ENCODE results near the gene SVOPL.
"Not testable (repeated sequence)": the region's sequence is repeated elsewhere in the genome, so short reads cannot be mapped to it uniquely, and the experiment has no call there.

SVOPL gene

DNA sequence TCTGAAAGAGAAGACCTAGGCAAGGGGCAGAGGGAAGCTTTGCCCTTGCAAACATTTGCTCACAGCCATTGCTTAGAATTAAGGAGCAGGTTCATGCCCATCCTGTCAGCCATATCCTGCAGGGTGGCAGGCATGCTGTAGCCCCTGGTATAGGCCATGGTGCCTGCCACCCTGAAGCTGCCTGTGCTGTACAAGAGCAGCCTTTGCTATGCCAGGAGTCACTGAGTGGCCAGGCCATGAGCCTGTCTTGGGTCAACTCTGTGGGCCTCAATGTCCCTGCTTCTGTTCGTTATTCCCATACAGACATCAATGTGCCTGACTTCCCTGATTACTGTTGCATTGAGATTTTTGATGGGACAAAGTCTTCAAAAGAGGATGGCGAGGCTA is 368 bp upstream of the SVOPL start:
- DNase-seq (ENCODE audit: low read depth in 1 of 2, low spot score in 1 of 2) = no peak

DNA sequence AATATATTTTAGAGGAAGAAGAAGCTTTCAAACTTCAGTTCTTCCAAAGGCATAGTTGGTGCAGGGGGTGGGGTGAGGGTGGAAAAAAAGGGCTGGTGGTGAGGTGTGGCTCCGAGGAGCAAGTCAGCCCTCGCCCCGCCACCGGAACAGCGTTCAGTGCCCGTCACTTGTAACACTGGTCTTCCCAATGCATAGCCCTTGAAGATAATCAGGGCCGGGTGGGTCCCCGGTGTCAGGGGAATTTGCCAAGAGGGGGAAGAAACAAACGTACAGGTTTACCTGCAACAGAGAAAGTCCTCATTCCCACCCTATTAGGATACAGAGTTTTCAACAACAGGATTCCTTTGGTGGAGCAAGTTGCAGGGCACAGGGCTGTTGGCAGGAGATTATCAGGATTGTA is 1.5 kb downstream of the SVOPL start:
- DNase-seq (ENCODE audit: low read depth in 1 of 2, low spot score in 1 of 2) = no peak

DNA sequence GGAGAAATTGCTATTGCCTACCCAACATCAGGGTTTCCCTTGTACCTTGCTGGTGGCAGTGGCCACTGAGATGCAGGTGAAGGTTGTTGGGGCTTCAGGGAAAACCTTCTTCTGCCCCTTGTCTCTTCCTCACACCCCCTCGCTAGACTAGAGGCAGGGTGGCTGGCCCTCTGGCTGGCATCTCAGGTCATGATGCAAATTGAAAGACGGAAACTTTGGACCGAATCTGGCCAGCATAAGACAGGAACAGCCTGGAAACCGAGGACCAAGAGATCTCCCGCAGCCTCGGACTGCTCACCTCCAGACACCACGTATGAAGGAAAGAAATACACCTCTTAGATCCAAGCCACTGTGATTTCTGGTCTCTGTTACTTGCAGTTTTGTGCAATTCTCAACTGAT is 2.9 kb downstream of the SVOPL start:
- DNase-seq (ENCODE audit: low read depth in 1 of 2, low spot score in 1 of 2) = no peak

DNA sequence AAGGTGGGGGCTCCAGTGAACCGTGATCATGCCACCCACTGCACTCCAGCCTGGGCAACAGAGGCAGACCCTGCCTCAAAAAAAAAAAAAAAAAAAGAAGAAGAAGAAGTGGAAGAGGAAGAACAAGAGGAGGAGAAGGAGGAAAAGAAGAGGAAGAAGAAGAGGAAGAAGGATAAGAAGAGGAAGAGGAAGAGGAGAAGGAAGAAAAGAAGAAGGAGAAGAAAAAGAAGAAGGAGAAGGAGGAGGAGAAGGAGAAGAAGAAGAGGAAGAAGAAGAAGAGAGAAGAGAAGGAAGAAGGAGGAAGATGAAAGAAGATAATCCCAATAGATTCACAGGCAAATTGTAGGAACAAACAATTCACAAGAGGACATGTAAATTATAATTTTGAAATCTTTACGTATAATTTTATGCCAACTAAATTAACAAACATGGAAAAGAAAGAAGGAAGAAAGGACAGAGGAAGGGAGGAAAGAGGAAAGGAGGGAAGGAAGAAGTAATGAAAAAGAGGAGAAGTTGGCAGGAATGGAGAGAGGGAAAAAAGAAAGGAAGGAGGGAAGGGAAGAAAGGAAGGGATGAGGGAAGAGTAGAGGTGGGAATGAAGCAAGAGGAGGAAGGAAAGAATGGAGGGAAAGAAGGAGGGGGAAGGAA is 3.5 kb downstream of the SVOPL start:
- no peak for DNase-seq (ENCODE audit: low read depth in 1 of 2, low spot score in 1 of 2)

DNA sequence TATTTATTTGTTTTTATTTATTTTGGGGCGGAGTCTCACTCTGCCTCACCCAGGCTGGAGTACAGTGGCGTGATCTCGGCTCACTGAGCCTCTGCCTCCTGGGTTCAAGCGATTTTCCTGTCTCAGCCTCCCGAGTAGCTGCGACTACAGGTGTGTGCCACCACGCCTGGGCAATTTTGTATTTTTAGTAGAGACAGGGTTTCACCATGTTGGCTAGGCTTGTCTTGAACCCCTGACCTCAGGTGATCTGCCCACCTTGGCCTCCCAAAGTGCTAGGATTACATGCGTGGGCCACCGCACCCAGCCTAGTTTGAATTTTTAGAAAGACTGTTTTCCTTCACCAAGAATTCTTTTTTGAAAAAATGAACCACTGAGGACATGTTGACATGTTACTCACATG is 5.4 kb downstream of the SVOPL start:
- not testable (repeated sequence) for DNase-seq (ENCODE audit: low read depth in 1 of 2, low spot score in 1 of 2)

DNA sequence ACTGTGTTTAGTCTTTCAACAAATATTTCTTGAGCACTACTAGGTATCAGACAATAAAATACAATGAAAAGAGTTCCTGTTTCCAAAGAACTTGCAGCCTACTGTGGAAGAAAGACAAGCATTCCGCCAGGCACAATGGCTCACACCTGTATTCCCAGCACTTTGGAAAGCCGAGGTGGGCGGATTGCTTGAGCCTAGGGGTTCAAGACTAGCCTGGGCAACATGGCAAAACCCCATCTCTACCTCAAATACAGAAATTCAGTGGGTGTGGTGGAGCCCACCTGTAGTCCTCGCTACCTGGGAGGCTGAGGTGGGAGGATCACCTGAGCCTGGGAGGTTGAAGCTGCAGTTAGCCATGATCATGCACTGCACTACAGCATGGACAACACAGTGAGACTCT is 6.1 kb downstream of the SVOPL start:
- DNase-seq (ENCODE audit: low read depth in 1 of 2, low spot score in 1 of 2) = no peak

DNA sequence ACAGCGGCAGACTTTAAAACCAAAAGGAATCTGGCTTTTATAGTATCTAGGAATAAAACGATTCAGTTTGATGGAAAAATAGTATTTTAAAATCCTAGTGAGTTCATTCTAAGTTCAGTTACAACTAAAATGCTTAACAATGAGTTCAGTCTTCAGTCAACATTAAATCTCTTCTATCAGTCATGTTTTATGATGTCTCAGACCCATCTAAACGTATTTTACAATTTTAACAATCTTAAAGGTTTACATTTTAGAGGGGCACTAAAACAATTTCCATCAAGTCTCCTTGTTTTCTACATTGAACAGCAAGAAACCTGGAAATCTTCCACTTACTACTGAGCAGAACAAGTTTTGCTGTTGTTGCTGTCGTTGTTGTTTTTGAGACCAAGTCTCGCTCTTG is 10.0 kb downstream of the SVOPL start:
- no peak for DNase-seq (ENCODE audit: low read depth in 1 of 2, low spot score in 1 of 2)

DNA sequence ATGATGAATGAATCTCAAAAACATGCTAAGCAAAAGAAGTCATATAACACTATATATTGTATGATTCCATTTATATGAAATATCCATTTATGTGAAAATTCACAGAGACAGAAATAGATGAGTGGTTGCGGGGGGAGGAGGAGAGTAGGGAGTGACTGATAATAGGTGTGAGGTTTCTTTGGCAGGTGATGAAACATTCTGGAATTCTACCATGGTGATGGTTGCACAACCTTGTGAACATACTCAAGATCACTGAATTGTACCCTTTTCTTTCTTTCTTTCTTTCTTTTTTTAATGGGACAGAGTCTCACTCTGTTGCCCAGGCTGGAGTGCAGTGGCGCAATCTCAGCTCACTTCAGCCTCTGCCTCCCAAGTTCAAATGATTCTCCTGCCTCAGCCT is 10.7 kb downstream of the SVOPL start:
- no peak for DNase-seq (ENCODE audit: low read depth in 1 of 2, low spot score in 1 of 2)

DNA sequence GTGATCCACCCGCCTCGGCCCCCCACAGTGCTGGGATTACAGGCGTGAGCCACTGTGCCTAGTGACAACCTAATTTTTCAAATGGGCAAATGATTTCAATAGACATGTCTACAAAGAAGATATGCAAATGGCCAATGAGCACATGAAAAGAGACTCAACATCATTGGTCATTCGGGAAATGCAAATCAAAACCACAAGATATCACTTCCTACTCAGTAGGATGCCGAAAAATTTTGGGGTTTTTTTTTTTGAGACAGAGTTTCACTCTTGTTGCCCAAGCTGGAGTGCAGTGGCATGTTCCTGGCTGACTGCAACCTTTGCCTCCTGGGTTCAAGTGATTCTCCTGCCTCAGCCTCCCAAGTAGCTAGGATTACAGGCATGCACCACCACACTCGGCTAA is 13.1 kb downstream of the SVOPL start:
- DNase-seq (ENCODE audit: low read depth in 1 of 2, low spot score in 1 of 2) = not testable (repeated sequence)

DNA sequence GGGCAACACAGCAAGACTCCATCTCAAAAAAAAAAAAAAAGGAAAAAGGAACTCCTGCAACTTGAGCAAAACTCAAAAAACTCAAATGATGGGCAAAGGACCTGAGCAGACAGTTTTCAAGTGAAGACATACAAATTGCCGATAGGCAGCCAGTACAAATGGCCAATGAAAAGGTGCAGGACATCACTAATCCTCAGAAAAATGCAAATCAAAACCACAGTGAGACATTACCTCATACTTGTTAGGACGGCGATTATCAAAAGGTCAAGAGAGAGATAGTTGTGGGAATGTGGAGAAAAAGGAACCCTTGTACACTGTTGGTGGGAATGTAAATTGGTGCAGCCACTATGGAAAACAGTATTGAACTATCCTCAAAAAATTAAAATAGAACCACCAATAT is 16.8 kb downstream of the SVOPL start:
- no peak for DNase-seq (ENCODE audit: low read depth in 1 of 2, low spot score in 1 of 2)

DNA sequence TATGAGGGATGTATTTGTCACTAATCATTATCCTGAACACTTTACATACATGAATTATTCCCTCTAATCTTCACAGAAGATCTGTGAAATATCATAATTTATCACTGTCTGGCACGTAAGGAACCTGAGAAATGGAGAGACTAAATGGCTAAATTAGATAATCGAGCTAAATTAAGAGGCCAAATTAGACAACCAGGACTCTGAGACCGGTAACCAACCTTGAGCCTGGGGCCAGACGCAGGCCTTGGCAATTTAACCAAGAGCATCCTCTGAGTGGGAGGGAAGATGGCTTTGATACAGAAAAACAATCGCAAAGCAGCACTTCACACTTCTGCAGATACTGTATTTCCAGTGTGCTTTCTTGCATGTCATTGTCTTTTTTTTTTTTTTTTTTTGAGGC is 21.4 kb downstream of the SVOPL start:
- no peak for DNase-seq (ENCODE audit: low read depth in 1 of 2, low spot score in 1 of 2)

DNA sequence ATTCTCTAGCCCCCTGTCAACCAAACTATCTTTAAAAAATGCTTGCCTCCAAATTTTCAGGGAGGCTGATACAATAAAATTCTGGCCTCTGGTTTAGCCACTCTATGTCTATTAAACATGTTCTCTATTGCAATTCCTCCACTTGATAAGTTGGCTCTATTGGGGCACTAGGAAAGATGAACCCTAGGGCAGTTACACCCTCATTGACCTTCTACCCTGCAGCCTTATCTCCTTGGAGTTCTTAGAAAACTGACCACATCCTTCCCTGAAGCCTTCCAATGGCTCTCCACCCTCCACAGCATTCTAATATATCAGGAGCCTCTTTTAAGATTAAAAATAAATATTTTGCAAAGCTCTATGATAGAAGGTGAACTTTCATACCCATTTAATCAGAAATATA is 30.6 kb downstream of the SVOPL start:
- DNase-seq (ENCODE audit: low read depth in 1 of 2, low spot score in 1 of 2) = no peak

DNA sequence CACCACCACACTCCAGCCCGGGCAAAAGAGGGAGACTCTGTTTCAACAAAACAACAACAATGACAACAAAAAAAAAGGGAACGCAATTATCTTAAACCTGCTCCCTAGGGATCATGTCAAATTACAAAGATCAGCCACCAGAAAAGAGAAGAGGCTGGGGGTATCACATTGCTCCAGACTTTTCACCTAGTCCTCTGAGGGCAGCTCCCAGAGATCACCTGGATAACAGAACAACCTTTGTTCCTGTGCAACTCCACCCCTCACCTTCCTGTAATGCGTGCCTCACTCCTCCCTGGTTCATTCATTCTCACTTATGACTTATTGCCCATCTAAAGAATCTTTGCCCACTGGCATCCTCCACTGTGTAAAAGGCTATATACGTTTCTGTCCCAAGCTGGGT is 31.8 kb downstream of the SVOPL start:
- no peak for DNase-seq (ENCODE audit: low read depth in 1 of 2, low spot score in 1 of 2)

DNA sequence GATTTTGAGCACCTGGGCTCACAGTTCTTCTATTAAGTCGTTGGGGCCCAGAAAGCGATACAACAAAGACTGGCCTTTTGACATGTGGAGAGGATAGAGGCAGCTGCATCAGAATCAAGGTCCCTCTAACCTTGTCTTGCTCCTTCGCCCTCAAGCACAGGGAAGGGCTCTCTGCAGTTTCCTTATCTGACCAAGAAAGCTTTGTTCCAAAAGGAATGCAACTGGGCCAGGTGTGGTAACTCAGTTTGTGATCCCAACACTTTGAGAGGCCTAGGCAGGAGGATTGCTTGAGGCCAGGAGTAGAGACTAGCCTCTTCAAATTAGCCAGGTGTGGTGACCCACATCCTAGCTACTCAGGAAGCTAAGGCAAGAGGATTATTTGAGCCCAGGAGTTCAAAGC is 32.2 kb downstream of the SVOPL start:
- DNase-seq (ENCODE audit: low read depth in 1 of 2, low spot score in 1 of 2) = no peak

DNA sequence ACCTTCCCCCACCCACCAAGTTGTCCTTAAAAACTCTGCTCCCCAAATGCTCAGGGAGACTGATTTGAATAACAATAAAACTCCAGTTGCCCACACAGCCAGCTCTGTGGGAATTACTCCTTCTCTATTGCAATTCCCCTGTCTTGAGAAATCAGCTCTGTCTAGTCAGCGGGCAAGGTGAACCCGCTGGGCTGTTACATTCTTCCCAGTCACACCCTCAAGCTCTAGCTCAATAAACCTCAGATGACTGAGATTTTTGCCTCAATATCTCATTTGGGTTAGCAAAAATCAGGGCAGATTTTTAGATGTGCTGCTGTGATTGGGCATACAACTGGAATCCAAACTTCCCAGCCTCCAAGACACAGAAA is 32.9 kb downstream of the SVOPL start:
- no peak for DNase-seq (ENCODE audit: low read depth in 1 of 2, low spot score in 1 of 2)

DNA sequence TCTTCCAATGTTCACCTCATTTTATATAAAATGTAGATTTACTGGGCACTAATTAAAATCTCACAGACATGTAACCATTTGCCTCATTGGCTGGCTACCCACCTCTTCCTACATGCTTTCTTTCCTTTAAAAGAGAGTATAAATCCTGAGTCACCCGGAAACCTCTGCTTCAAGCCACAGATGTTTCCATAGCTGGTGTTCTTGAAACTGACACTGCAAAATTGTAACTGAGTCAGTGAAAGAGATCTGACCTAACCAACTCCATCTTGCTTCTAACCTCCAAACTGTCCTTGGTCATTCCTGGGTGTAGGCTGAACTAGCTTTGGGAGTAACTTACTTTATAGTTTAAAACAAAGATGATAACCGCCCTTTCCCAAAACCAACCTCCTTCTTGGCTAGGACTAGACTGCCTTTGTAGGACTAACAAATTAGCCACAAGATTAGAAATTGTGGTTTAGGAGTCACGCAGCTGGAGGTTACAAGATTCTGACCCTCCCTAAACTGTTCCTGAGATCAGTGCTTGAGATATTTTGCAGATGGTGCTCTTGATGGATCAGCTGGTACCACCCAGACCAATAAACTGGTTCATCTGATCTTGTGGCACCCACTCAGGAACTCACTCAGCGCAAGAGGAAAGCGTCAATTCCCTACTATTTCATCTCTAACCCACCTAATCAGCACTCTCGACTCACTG is 33.5 kb downstream of the SVOPL start:
- no peak for DNase-seq (ENCODE audit: low read depth in 1 of 2, low spot score in 1 of 2)

DNA sequence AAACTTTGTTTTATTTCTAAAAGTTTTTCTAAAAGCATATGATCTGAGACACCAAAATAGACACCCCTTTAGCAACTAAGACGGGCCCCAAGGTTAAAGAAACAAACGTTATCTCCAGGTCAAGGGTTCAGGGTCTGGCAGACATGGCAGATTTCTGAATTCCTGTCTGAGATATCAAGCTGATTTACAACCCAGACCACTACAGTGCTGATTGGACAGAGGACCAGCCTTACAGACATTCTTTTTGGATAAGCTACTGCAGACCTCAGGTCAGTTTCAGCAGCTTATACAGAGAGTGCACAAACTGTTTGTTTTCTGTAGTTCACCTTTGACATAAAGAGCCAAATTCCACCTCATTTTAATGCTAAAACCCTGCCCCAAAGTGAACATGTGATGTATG is 34.8 kb downstream of the SVOPL start:
- no peak for DNase-seq (ENCODE audit: low read depth in 1 of 2, low spot score in 1 of 2)

DNA sequence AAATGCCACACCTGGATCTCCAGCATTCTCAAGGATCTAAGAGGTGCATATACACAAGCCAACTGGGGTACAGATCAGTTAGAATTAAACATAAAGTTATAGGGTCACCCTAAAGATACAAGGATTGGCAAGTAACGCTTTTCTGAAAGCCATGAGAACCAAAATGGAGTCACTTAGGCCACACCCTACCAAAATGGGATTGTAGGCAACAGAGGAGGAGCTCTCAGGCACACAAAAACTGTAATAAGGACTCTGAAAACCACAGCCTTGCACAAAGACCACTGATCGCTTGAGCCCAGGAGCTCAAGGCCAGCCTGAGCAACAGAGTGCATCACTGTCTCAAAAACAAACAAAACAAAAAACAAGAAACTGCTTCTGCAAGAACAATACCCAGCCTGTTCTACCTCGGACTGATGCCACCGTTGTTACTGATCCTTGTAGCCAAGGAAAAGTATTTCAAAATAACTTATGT is 35.5 kb downstream of the SVOPL start:
- no peak for DNase-seq (ENCODE audit: low read depth in 1 of 2, low spot score in 1 of 2)

DNA sequence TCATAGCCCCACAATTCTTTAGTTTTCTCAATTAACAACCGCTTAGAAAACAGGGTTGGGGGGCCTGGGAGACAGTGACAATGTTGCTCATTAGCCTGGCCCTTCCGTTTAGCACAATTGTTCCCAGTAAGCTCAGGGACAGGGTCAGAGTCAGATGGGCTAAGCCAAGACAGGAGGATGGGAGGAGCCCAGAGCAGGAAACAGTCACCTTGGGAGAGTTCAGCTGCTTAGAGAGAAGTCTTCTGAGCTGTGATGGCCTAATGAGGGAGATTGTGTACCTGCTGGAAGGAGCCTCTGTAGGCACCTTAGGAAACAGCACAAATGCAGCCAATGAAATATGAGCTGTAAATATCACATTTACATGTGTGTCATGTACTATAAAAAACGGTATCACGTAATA is 35.9 kb downstream of the SVOPL start:
- DNase-seq (ENCODE audit: low read depth in 1 of 2, low spot score in 1 of 2) = no peak

DNA sequence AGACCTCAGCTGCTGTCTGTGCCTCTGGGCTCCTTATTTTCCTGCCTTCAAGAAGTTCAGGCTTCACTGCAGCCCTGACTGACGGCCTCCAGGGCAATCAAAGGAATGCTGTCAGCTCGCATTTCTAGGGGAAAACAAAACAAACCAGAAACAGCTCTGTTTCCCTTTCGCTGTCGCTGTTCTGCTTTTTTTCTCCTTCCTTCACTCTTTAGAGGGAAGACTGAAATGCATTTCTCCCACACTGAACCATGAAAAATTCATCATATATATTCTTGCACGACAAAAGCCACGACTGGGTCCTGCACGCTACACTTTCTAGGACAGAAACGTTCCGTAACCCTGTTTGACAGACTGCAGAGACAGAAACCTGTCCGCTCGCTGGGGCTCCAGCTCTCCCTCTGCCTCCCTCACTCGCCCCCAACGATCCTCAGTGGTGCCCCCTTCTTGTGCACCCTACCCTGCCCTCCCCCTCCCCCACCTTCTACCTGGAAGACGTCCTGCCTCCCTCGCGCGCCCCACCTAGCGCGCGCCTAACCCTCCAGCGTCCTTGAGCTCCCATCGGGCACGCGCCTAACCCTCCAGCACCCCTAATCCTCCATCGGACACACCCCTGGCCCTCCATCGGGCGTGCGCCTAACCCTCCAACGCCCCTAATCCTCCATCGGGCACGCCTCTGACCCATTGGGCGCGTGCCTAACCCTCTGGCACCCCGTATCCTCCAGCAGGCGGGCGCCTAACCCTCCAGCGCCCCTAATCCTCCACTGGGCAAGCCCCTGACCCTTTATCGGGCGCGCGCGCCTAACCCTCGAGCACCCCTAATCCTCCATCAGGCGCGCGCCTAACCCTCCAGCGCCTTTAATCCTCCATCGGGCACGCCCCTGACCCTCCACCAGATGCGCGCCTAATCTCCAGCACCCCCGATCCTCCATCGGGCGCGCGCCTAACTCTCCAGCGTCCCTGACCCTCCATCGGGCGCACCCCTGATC is 37.1 kb downstream of the SVOPL start:
- no peak for DNase-seq (ENCODE audit: low read depth in 1 of 2, low spot score in 1 of 2)

DNA sequence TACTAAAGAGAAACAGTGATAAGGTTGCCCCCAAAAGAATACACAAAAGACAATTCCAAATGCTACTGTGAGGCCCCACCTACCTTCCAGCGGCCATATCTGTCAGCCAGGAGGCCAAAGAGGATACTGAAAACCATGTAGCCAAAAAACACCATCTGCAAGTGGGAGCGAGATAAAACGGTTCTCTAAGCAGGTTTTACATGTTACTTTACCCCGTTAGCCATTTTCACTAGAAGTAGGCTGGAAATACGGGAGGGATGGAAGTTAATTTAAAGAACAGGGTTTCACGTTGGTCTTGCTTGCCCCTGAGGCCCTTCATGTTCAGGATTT is 38.2 kb downstream of the SVOPL start:
- DNase-seq (ENCODE audit: low read depth in 1 of 2, low spot score in 1 of 2) = no peak
